Gastroesophageal sphincter (tissue), 3 donors: ENCODE results near the gene KTN1.

Source experiments
- CTCF ChIP-seq, 4 experiments: fragments of 200-600 bp in 2 of 4; fragments of 450-650 bp in 2 of 4; sonication (generic) in 1 of 4; IDR thresholded peaks; one replicate each; pipeline ENCODE4 v1.5.1; 2017 to 2019; ENCODE audit warnings: antibody characterized with exemption in 4 of 4, mild to moderate bottlenecking in 2 of 4, moderate library complexity in 2 of 4
- EP300 ChIP-seq: sonication (generic); formaldehyde crosslinking; IDR thresholded peaks from one replicate; pipeline ENCODE4 v1.6.1; 2017; ENCODE audit warnings: antibody characterized with exemption, mild to moderate bottlenecking
- POLR2A ChIP-seq, 2 donors: fragments of 450-650 bp; IDR thresholded peaks; one replicate each; pipeline ENCODE4 v1.6.1; 2017; ENCODE audit warnings: antibody characterized with exemption in 2 of 2, mild to moderate bottlenecking in 2 of 2, moderate library complexity in 1 of 2
- POLR2AphosphoS5 ChIP-seq: sonication (generic); formaldehyde crosslinking; IDR thresholded peaks from one replicate; pipeline ENCODE4 v1.6.1; 2017; ENCODE audit warnings: antibody characterized with exemption

GRCh38 chr14:55546212-55546874, 33.7 kb upstream of the KTN1 start:
- TF ChIP-seq CTCF (IDR thresholded peaks at IDR 0.05) (no peak), EP300 (no peak), POLR2A (IDR thresholded peaks at IDR 0.05) (no peak), POLR2AphosphoS5 (no peak)
